Chondrocyte (in vitro differentiated cells): ENCODE data around the gene CFC1B. TPM values are rescaled to one million over a fixed set of nuclear protein-coding genes. Genes with fewer than 3 reads are reported as not detected.
"Not testable (repeated sequence)": the region's sequence is repeated elsewhere in the genome, so short reads cannot be mapped to it uniquely, and the experiment has no call there.

Experiments used
- DNase-seq: peaks from one replicate; pipeline ENCODE4 v3.0.0; 2021; ENCODE audit warnings: mixed read lengths, low spot score
- H3K27ac Mint-ChIP-seq: one replicate; pipeline ENCODE4 v1.8.0; 2021; ENCODE audit warnings: mild to moderate bottlenecking, moderate library complexity, mixed read lengths; ENCODE audit not compliant: unreplicated experiment
- H3K27me3 Mint-ChIP-seq: 2 replicates; pipeline ENCODE4 v1.8.0; 2021; ENCODE audit warnings: low read depth, mixed read lengths
- H3K36me3 Mint-ChIP-seq: 2 replicates; pipeline ENCODE4 v1.8.0; 2021; ENCODE audit warnings: low read depth, mixed read lengths
- H3K4me1 Mint-ChIP-seq: 2 replicates; pipeline ENCODE4 v1.8.0; 2021; ENCODE audit warnings: low read depth, mild to moderate bottlenecking, mixed read lengths
- H3K4me3 Mint-ChIP-seq: one replicate; pipeline ENCODE4 v1.8.0; 2021; ENCODE audit warnings: mild to moderate bottlenecking, moderate library complexity, mixed read lengths; ENCODE audit not compliant: unreplicated experiment
- H3K9me3 Mint-ChIP-seq: 2 replicates; pipeline ENCODE4 v1.8.0; 2021; ENCODE audit warnings: low read depth, mixed read lengths
- total RNA-seq: library from RNA; stranded (reverse); gene quantifications from 3 replicates; pipeline ENCODE4 v1.2.1, GENCODE V29; 2021

The CFC1B gene
- total RNA-seq, 1 donor from 2014 or later = not detected

GRCh38 chr2:130536654-130537053 lies 15.6 kb downstream of the CFC1B start:
- H3K27ac Mint-ChIP-seq, H3K36me3 Mint-ChIP-seq, H3K4me3 Mint-ChIP-seq, H3K27me3 Mint-ChIP-seq, DNase-seq, H3K9me3 Mint-ChIP-seq, H3K4me1 Mint-ChIP-seq: not testable (repeated sequence)

DNA sequence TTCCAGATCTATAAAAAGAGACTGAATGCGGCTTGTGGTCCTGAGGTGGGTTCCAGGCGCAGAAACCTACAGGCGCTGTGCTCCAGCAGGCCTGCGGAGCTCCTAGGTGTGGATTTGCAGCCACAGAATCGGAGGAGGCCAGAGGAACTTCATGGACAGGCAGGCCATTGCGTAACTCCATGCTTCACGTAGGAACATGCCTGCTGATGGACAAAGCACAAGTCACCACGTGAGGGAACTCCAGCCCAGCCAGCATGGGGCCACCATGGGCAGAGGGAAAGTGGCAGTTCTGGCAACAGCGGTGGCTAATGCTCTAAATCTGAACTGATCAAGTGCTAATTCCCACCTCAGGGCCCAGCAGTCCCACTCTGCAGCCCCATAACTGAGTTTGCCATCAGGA lies 17.2 kb downstream of the CFC1B start:
- H3K27ac Mint-ChIP-seq, H3K36me3 Mint-ChIP-seq, H3K27me3 Mint-ChIP-seq, H3K9me3 Mint-ChIP-seq, H3K4me1 Mint-ChIP-seq, H3K4me3 Mint-ChIP-seq, DNase-seq: not testable (repeated sequence)

DNA sequence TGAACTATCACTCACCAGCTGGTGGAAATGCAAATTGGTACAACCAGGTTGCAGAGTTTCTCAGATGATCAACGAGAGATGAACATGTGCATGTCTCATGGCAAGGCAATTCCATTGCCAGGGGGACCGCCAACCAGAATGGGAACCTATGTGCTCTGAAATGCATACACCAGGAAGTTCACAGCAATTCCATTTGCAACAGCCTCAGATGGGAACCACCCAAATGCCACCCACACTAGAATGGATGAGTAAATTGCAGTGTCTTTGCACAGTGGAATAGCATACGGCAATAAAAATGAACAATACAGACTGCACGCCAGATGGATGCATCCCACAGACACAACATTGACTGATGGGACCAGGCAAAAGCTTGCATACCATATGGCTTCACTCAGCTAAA lies 21.8 kb downstream of the CFC1B start:
- not testable (repeated sequence) for DNase-seq, H3K36me3 Mint-ChIP-seq, H3K4me3 Mint-ChIP-seq, H3K27ac Mint-ChIP-seq, H3K9me3 Mint-ChIP-seq, H3K4me1 Mint-ChIP-seq, H3K27me3 Mint-ChIP-seq

- H3K4me3 Mint-ChIP-seq, DNase-seq, H3K9me3 Mint-ChIP-seq, H3K36me3 Mint-ChIP-seq, H3K27me3 Mint-ChIP-seq, H3K4me1 Mint-ChIP-seq, H3K27ac Mint-ChIP-seq: not testable (repeated sequence)
Measured at GRCh38 chr2:130543785-130544528, 22.9 kb downstream of the CFC1B start.

GRCh38 chr2:130544978-130545377 lies 24.0 kb downstream of the CFC1B start:
- not testable (repeated sequence) for H3K4me3 Mint-ChIP-seq, DNase-seq, H3K9me3 Mint-ChIP-seq, H3K27ac Mint-ChIP-seq, H3K4me1 Mint-ChIP-seq, H3K36me3 Mint-ChIP-seq, H3K27me3 Mint-ChIP-seq

GRCh38 chr2:130548418-130548817 lies 27.4 kb downstream of the CFC1B start:
- not testable (repeated sequence) for H3K27ac Mint-ChIP-seq, H3K4me1 Mint-ChIP-seq, H3K4me3 Mint-ChIP-seq, H3K36me3 Mint-ChIP-seq, H3K27me3 Mint-ChIP-seq, DNase-seq, H3K9me3 Mint-ChIP-seq

DNA sequence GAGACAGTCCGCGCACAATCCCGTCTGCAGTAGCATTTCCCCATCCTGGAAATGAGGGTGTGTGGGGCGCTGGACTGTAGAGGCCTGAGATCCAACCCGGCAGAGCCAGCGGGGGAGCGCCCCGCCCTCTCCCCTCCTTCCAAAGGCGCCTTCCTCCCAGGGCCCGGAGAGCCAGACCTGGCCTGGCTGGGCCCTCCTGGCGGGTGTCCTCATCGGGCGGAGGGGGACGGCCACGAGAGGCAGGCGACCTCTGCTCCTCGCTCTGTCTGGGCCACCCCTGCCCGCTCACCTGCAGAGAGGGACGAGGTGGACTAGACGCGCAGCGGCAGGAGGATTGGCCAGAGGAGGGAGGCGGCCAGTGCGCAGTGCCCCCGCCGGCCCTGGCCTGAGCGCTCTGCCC lies 28.5 kb downstream of the CFC1B start:
- DNase-seq, H3K27me3 Mint-ChIP-seq, H3K27ac Mint-ChIP-seq, H3K9me3 Mint-ChIP-seq, H3K4me1 Mint-ChIP-seq, H3K4me3 Mint-ChIP-seq, H3K36me3 Mint-ChIP-seq: not testable (repeated sequence)

DNA sequence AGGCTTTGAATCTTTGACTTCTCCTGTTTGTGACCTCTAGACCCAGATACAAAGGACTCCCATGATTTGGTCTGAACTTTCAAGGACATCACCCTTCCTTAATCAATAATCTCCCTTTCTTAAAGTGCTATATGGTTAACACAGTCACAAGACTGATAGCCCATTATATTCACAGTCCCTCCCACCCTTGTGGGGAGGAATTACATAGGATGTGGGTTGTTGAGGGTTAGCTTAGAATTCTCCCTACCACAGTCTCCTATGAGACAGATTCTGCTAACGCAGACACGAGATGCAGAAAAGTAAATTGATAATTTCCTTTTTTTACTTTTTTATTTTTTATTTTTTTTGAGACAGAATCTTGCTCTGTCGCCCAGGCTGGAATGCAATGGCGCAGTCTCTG lies 33.2 kb downstream of the CFC1B start:
- H3K4me1 Mint-ChIP-seq, H3K9me3 Mint-ChIP-seq, H3K36me3 Mint-ChIP-seq, H3K27me3 Mint-ChIP-seq, DNase-seq, H3K27ac Mint-ChIP-seq, H3K4me3 Mint-ChIP-seq: not testable (repeated sequence)

DNA sequence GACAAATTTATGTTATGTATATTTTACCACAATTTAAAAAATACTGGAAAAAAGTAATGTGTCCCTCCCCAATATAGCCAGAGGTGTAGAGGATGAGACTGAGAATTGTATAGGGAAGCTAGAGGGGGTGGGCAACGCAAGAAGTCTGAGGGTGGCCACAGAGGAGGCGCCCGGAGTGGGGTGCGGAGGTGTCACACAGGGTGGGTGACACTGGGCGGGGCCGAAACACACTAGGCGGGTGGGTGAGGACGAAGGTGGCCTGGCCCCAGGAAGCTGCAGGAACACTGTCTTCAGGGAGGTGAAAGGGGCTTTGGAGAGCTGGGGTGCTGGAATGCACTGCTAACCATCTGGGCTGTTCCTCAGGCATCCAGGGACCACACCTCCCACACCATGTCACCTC lies 35.4 kb downstream of the CFC1B start:
- H3K36me3 Mint-ChIP-seq, H3K27me3 Mint-ChIP-seq, H3K27ac Mint-ChIP-seq, H3K4me1 Mint-ChIP-seq, DNase-seq, H3K4me3 Mint-ChIP-seq, H3K9me3 Mint-ChIP-seq: not testable (repeated sequence)

GRCh38 chr2:130566165-130566564 lies 45.1 kb downstream of the CFC1B start:
- not testable (repeated sequence) for H3K9me3 Mint-ChIP-seq, DNase-seq, H3K27me3 Mint-ChIP-seq, H3K4me1 Mint-ChIP-seq, H3K36me3 Mint-ChIP-seq, H3K4me3 Mint-ChIP-seq, H3K27ac Mint-ChIP-seq

- H3K9me3 Mint-ChIP-seq, H3K27ac Mint-ChIP-seq, H3K4me3 Mint-ChIP-seq, H3K4me1 Mint-ChIP-seq, DNase-seq, H3K36me3 Mint-ChIP-seq, H3K27me3 Mint-ChIP-seq: not testable (repeated sequence)
Measured at GRCh38 chr2:130571929-130572328, 50.9 kb downstream of the CFC1B start.

DNA sequence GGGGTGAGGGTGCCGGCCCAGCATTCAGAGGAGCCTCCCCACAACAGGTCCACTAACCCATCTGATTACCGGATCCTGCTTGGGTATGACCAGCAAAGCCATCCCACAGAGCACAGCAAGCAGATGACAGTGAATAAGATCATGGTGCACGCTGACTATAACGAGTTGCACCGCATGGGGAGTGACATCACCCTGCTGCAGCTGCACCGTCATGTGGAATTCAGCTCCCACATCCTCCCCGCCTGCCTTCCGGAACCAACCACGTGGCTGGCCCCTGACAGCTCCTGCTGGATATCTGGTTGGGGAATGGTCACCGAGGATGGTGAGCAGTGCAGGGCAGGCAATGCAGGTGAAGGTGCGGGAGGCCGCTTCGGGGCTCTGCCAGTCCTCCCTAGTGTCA lies 53.2 kb downstream of the CFC1B start:
- H3K4me1 Mint-ChIP-seq, H3K27ac Mint-ChIP-seq, H3K27me3 Mint-ChIP-seq, DNase-seq, H3K36me3 Mint-ChIP-seq, H3K9me3 Mint-ChIP-seq, H3K4me3 Mint-ChIP-seq: not testable (repeated sequence)

DNA sequence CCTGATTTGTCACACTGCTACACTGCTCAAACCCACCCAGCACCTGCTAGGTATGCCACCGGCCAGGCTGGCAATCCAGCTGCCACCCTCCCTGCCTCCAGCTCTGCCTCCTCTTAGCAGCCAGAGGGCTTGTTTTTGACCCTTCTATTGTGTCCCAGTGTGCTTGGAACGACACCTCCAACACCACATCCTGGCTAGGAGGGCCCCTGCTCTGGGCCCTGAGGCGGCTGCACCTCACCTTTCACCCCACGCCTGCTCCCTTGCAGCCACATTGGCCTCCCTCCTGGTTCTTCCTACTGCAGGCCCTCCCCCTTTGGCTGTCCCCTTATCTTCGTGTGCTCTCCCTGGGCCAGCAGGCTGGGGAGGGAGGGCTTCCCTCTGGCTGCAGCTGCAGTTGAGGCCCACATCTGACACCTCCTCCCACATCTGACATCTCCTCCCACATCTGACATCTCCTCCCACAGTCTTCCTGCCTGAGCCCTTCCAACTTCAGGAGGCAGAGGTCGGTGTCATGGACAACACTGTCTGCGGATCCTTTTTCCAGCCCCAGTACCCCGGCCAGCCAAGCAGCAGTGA lies 55.3 kb downstream of the CFC1B start:
- H3K9me3 Mint-ChIP-seq, H3K27me3 Mint-ChIP-seq, H3K27ac Mint-ChIP-seq, H3K4me1 Mint-ChIP-seq, H3K36me3 Mint-ChIP-seq, DNase-seq, H3K4me3 Mint-ChIP-seq: not testable (repeated sequence)
